Renal cortex interstitium (tissue), 11 donors: ENCODE measurements around the gene ASB7. TPM values are rescaled to one million over a fixed set of nuclear protein-coding genes. Genes with fewer than 3 reads are reported as not detected.
A peak's percentile ranks its signal among the peaks of the same experiment; 100 is the strongest.

Source experiments
- DNase-seq, 11 donors: peaks; one replicate each; pipeline ENCODE4 v3.0.0-alpha.2; 2013; ENCODE audit warnings: low read depth in 9 of 11, low spot score in 4 of 11; ENCODE audit errors: extremely low read depth in 1 of 11
- polyA plus RNA-seq, 3 donors: library from polyadenylated mRNA; unstranded; fragments of 120-200 nt; gene quantifications; one replicate each; pipeline ENCODE4 v1.2.1, GENCODE V29; 2013; ENCODE audit not compliant: insufficient read length in 3 of 3

ASB7 gene
- polyA plus RNA-seq, 3 donors: 16.0 to 18.6 (median 16.3) TPM

GRCh38 chr15:100633763-100634075 lies 31.3 kb downstream of the ASB7 start:
- no peak for DNase-seq

- DNase-seq: no peak
Measured at GRCh38 chr15:100635406-100636071, 33.1 kb downstream of the ASB7 start.

- DNase-seq: peak in 1 of 11 donors; percentile 2
Measured at GRCh38 chr15:100638177-100638730, 35.9 kb downstream of the ASB7 start.

- no peak for DNase-seq
Measured at GRCh38 chr15:100642213-100642949, 40.0 kb downstream of the ASB7 start.

GRCh38 chr15:100642950-100643338 lies 40.6 kb downstream of the ASB7 start:
- no peak for DNase-seq

GRCh38 chr15:100645671-100646070 lies 43.3 kb downstream of the ASB7 start:
- DNase-seq: no peak

GRCh38 chr15:100648951-100649350 lies 46.6 kb downstream of the ASB7 start:
- DNase-seq: no peak

- DNase-seq: no peak
Measured at GRCh38 chr15:100650685-100651084, 48.3 kb downstream of the ASB7 start.

GRCh38 chr15:100651253-100651652 lies 48.9 kb downstream of the ASB7 start:
- DNase-seq: no peak

- DNase-seq: no peak
Measured at GRCh38 chr15:100652116-100652515, 49.7 kb downstream of the ASB7 start.

GRCh38 chr15:100653608-100654007 lies 51.2 kb downstream of the ASB7 start:
- DNase-seq: no peak

GRCh38 chr15:100658895-100659294 lies 56.5 kb downstream of the ASB7 start:
- DNase-seq: no peak

GRCh38 chr15:100661156-100661555 lies 58.8 kb downstream of the ASB7 start:
- no peak for DNase-seq

GRCh38 chr15:100663086-100663914 lies 60.9 kb downstream of the ASB7 start:
- no peak for DNase-seq

GRCh38 chr15:100663915-100664281 lies 61.5 kb downstream of the ASB7 start:
- no peak for DNase-seq

GRCh38 chr15:100665570-100665969 lies 63.2 kb downstream of the ASB7 start:
- DNase-seq: no peak

- peak in 6 of 11 donors; percentile 22 to 44 (median 30) for DNase-seq
Measured at GRCh38 chr15:100667405-100668347, 65.3 kb downstream of the ASB7 start.

- no peak for DNase-seq
Measured at GRCh38 chr15:100668348-100668745, 66.0 kb downstream of the ASB7 start.

- no peak for DNase-seq
Measured at GRCh38 chr15:100669260-100669659, 66.9 kb downstream of the ASB7 start.
